ENCODE data around the gene TMEM154.

The TMEM154 gene

DNA sequence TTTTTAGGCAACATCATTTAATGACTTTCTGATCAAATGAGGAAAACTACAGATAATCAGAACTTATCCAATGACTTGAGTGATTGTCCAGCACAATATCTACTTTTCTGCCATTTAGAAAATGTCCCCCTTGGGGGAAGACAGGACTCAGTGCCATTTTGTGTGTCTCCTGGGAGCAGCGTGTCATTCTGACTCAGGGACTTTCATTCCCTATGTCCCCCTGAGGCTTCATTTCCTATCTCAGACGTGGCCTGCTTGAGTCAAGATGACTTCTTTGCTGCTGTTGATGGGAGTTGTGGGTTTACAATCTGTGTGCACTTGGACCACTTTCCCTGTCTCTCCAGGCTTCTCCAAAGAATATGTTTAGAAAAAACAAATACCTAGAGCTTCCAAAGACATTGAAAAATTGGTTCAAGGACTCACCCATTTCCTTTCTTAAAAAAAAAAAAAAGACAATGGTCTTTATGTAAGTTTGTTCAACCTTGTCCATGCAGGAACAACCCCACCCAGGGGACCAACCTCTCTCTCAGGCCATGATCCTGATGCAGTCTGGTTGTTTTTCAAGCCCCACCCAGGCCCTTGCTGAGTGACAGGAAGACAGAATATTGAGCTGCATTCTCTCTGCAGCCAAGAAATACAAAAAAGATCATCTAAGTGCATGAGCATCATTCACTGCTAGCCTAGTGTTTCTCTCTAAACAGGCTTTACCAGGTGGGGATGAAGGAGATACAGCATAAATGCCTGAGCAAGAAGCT, 34.3 kb upstream of the TMEM154 start:
- no peak for ATAC-seq

DNA sequence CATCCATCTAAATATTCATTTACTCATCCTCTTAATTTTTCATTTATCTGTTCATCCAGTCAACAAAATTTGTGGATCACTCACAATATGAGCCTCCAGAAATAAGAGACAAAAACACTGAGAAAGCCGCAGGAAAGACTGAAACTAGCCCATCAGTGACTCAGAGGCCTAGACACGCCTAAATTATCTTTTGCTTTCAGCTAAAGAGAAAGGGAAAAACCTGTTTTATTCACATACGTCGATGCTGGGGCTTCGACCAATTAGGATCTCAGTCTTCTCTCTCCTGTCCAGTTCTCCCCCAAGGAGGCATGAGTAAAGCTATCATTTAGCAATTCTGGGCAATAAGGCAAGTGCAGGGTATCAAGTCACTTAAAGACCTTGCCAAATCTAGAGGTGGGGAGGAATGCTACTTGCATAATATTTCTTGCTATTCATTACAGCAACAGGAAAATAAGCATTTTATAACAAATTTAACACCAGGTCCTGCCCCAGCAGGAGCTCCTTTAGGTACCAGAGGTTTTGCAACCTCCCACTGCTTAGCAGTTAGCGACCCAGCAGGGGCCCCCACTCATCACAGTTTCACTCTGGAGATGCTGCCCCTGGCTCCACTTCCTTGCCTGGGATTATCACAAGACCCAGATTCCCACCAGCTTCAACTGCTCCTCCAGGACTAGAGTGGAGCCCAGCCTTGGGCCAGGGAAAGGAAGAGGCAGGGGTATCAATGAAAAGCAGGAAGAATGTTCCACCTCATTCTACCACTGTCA, 30.1 kb upstream of the TMEM154 start:
- no peak for ATAC-seq
- TF ChIP-seq TCF4 (CRISPR knock-in tag; IDR thresholded peaks at IDR 0.05; ENCODE audit: borderline replicate concordance) (no peak), ZNF8 (CRISPR knock-in tag; IDR thresholded peaks at IDR 0.05) (no peak), OSR1 (CRISPR knock-in tag; IDR thresholded peaks at IDR 0.05) (no peak), ZC3H10 (CRISPR knock-in tag; IDR thresholded peaks at IDR 0.05) (no peak), RARB (CRISPR knock-in tag; IDR thresholded peaks at IDR 0.05) (no peak)
- TF ChIP-seq, protein P1, sequence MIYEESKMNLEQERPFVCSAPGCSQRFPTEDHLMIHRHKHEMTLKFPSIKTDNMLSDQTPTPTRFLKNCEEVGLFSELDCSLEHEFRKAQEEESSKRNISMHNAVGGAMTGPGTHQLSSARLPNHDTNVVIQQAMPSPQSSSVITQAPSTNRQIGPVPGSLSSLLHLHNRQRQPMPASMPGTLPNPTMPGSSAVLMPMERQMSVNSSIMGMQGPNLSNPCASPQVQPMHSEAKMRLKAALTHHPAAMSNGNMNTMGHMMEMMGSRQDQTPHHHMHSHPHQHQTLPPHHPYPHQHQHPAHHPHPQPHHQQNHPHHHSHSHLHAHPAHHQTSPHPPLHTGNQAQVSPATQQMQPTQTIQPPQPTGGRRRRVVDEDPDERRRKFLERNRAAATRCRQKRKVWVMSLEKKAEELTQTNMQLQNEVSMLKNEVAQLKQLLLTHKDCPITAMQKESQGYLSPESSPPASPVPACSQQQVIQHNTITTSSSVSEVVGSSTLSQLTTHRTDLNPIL (CRISPR knock-in tag; IDR thresholded peaks at IDR 0.05; ENCODE audit: low read depth): no peak
- TF ChIP-seq, protein P2, sequence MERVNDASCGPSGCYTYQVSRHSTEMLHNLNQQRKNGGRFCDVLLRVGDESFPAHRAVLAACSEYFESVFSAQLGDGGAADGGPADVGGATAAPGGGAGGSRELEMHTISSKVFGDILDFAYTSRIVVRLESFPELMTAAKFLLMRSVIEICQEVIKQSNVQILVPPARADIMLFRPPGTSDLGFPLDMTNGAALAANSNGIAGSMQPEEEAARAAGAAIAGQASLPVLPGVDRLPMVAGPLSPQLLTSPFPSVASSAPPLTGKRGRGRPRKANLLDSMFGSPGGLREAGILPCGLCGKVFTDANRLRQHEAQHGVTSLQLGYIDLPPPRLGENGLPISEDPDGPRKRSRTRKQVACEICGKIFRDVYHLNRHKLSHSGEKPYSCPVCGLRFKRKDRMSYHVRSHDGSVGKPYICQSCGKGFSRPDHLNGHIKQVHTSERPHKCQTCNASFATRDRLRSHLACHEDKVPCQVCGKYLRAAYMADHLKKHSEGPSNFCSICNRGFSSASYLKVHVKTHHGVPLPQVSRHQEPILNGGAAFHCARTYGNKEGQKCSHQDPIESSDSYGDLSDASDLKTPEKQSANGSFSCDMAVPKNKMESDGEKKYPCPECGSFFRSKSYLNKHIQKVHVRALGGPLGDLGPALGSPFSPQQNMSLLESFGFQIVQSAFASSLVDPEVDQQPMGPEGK (CRISPR knock-in tag; IDR thresholded peaks at IDR 0.05; ENCODE audit: borderline replicate concordance): no peak
- TF ChIP-seq, protein P3, sequence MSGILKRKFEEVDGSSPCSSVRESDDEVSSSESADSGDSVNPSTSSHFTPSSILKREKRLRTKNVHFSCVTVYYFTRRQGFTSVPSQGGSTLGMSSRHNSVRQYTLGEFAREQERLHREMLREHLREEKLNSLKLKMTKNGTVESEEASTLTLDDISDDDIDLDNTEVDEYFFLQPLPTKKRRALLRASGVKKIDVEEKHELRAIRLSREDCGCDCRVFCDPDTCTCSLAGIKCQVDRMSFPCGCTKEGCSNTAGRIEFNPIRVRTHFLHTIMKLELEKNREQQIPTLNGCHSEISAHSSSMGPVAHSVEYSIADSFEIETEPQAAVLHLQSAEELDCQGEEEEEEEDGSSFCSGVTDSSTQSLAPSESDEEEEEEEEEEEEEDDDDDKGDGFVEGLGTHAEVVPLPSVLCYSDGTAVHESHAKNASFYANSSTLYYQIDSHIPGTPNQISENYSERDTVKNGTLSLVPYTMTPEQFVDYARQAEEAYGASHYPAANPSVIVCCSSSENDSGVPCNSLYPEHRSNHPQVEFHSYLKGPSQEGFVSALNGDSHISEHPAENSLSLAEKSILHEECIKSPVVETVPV (CRISPR knock-in tag; IDR thresholded peaks at IDR 0.05): no peak
- TF ChIP-seq, protein P4, sequence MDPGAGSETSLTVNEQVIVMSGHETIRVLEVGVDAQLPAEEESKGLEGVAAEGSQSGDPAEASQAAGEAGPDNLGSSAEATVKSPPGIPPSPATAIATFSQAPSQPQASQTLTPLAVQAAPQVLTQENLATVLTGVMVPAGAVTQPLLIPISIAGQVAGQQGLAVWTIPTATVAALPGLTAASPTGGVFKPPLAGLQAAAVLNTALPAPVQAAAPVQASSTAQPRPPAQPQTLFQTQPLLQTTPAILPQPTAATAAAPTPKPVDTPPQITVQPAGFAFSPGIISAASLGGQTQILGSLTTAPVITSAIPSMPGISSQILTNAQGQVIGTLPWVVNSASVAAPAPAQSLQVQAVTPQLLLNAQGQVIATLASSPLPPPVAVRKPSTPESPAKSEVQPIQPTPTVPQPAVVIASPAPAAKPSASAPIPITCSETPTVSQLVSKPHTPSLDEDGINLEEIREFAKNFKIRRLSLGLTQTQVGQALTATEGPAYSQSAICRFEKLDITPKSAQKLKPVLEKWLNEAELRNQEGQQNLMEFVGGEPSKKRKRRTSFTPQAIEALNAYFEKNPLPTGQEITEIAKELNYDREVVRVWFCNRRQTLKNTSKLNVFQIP (CRISPR knock-in tag; IDR thresholded peaks at IDR 0.05; ENCODE audit: borderline replicate concordance, low read depth): no peak

More for the DNA sequence above, 34.3 kb upstream of the TMEM154 start:
- TF ChIP-seq CSDC2 (CRISPR knock-in tag; IDR thresholded peaks at IDR 0.05) (no peak), ZNF8 (CRISPR knock-in tag; IDR thresholded peaks at IDR 0.05) (no peak), ZNF565 (CRISPR knock-in tag; conservative IDR thresholded peaks at IDR 0.05; ENCODE audit: low read depth) (no peak), ZFP3 (CRISPR knock-in tag; IDR thresholded peaks at IDR 0.05) (no peak), ESRRG (CRISPR knock-in tag; IDR thresholded peaks at IDR 0.05) (no peak), ARNTL (CRISPR knock-in tag; IDR thresholded peaks at IDR 0.05; ENCODE audit: borderline replicate concordance, low read depth) (no peak), ZFP30 (CRISPR knock-in tag; IDR thresholded peaks at IDR 0.05) (no peak), GLIS3 (CRISPR knock-in tag; IDR thresholded peaks at IDR 0.05) (no peak), RARB (CRISPR knock-in tag; IDR thresholded peaks at IDR 0.05) (no peak), PPARA (CRISPR knock-in tag; IDR thresholded peaks at IDR 0.05; ENCODE audit: borderline replicate concordance) (no peak), ISL1 (CRISPR knock-in tag; IDR thresholded peaks at IDR 0.05) (no peak)
- TF ChIP-seq, protein P5, sequence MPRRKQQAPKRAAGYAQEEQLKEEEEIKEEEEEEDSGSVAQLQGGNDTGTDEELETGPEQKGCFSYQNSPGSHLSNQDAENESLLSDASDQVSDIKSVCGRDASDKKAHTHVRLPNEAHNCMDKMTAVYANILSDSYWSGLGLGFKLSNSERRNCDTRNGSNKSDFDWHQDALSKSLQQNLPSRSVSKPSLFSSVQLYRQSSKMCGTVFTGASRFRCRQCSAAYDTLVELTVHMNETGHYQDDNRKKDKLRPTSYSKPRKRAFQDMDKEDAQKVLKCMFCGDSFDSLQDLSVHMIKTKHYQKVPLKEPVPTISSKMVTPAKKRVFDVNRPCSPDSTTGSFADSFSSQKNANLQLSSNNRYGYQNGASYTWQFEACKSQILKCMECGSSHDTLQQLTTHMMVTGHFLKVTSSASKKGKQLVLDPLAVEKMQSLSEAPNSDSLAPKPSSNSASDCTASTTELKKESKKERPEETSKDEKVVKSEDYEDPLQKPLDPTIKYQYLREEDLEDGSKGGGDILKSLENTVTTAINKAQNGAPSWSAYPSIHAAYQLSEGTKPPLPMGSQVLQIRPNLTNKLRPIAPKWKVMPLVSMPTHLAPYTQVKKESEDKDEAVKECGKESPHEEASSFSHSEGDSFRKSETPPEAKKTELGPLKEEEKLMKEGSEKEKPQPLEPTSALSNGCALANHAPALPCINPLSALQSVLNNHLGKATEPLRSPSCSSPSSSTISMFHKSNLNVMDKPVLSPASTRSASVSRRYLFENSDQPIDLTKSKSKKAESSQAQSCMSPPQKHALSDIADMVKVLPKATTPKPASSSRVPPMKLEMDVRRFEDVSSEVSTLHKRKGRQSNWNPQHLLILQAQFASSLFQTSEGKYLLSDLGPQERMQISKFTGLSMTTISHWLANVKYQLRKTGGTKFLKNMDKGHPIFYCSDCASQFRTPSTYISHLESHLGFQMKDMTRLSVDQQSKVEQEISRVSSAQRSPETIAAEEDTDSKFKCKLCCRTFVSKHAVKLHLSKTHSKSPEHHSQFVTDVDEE (CRISPR knock-in tag; IDR thresholded peaks at IDR 0.05): no peak
- TF ChIP-seq, protein P2 (CRISPR knock-in tag; IDR thresholded peaks at IDR 0.05; ENCODE audit: borderline replicate concordance): no peak
- TF ChIP-seq, protein P4 (CRISPR knock-in tag; IDR thresholded peaks at IDR 0.05; ENCODE audit: borderline replicate concordance, low read depth): no peak
- TF ChIP-seq, protein P1 (CRISPR knock-in tag; IDR thresholded peaks at IDR 0.05; ENCODE audit: low read depth): no peak
- TF ChIP-seq, protein P3 (CRISPR knock-in tag; IDR thresholded peaks at IDR 0.05): no peak
